ENCODE measurements around the gene TESPA1. TPM values are rescaled to one million over a fixed set of nuclear protein-coding genes. Genes with fewer than 3 reads are reported as not detected.

Gene TESPA1
- polyA plus RNA-seq, 1 donor (not counting 4 experiments of a cell fraction or from before 2014, with no cell fraction given): not detected

- dilution Hi-C loops (cut with MboI; ENCODE audit: extremely low pct_ligation_motif_present, low sequenced_read_pairs): no loop called here
- peaks cover 2% of the 10 kb centered on the region for H3K9me3 ChIP-seq (ENCODE audit: control insufficient read depth, low read depth, low read length)
- H3K79me2 ChIP-seq (ENCODE audit: control insufficient read depth, insufficient read depth, low read length): no peaks in the 10 kb centered on the region
- TF ChIP-seq EZH2 (IDR thresholded peaks at IDR 0.05; ENCODE audit: low read length) (no peak), CTCF (optimal IDR thresholded peaks at IDR 0.05 in 1 of 3, IDR thresholded peaks at IDR 0.05 in 1 of 3, conservative IDR thresholded peaks at IDR 0.05 in 1 of 3; ENCODE audit: extremely low read depth in 1 of 3, insufficient read depth in 2 of 3, low read length in 3 of 3) (no peak)
- H4K20me1 ChIP-seq (ENCODE audit: control insufficient read depth, extremely low read depth, insufficient read depth, low read length): no peaks in the 10 kb centered on the region
- no peak overlapping the region for H3K4me2 ChIP-seq (ENCODE audit: control insufficient read depth, extremely low read depth, insufficient read depth, low read depth, low read length)
- no peak overlapping the region for H3K9ac ChIP-seq (ENCODE audit: control insufficient read depth, extremely low read depth, insufficient read depth, low read length)
- FAIRE-seq (no peak), DNase-seq (ENCODE audit: low read depth, low spot score) (no peak)
- H3K9me1 ChIP-seq (ENCODE audit: control insufficient read depth, extremely low read depth, insufficient read depth, low read length): no peaks in the 10 kb centered on the region
- H3K36me3 ChIP-seq (ENCODE audit: control insufficient read depth in 2 of 2, extremely low read depth in 1 of 2, insufficient read depth in 2 of 2, low read length in 2 of 2): no peaks in the 10 kb centered on the region
- H2AFZ ChIP-seq (ENCODE audit: control insufficient read depth, low read length): no peak overlapping the region
- H3K27ac ChIP-seq (ENCODE audit: control insufficient read depth, insufficient read depth, low read length): no peak overlapping the region
- H3K4me1 ChIP-seq (ENCODE audit: control insufficient read depth, extremely low read depth, insufficient read depth, low read length): no peaks in the 10 kb centered on the region
- no peaks in the 10 kb centered on the region for H3K27me3 ChIP-seq (ENCODE audit: control insufficient read depth, extremely low read depth, insufficient read depth, low read length)
- H3K4me3 ChIP-seq (ENCODE audit: control insufficient read depth in 2 of 3, extremely low read depth in 1 of 3, insufficient read depth in 2 of 3, low read depth in 1 of 3, low read length in 3 of 3): no peak overlapping the region
Observed at GRCh38 chr12:54924972-54925707, 59.4 kb downstream of the TESPA1 start.

GRCh38 chr12:54917001-54917488 is 67.5 kb downstream of the TESPA1 start:
- Histone ChIP-seq H3K9ac (ENCODE audit: control insufficient read depth, extremely low read depth, insufficient read depth, low read length) (no peak overlapping the region), H3K4me2 (ENCODE audit: control insufficient read depth, extremely low read depth, insufficient read depth, low read depth, low read length) (no peak overlapping the region), H3K36me3 (ENCODE audit: control insufficient read depth in 2 of 2, extremely low read depth in 1 of 2, insufficient read depth in 2 of 2, low read length in 2 of 2) (no peaks in the 10 kb centered on the region), H2AFZ (ENCODE audit: control insufficient read depth, low read length) (no peak overlapping the region), H3K9me1 (ENCODE audit: control insufficient read depth, extremely low read depth, insufficient read depth, low read length) (no peaks in the 10 kb centered on the region), H3K27ac (ENCODE audit: control insufficient read depth, insufficient read depth, low read length) (no peak overlapping the region), H3K4me1 (ENCODE audit: control insufficient read depth, extremely low read depth, insufficient read depth, low read length) (no peaks in the 10 kb centered on the region), H3K9me3 (ENCODE audit: control insufficient read depth, low read depth, low read length) (no peaks in the 10 kb centered on the region), H4K20me1 (ENCODE audit: control insufficient read depth, extremely low read depth, insufficient read depth, low read length) (no peaks in the 10 kb centered on the region), H3K4me3 (ENCODE audit: control insufficient read depth in 2 of 3, extremely low read depth in 1 of 3, insufficient read depth in 2 of 3, low read depth in 1 of 3, low read length in 3 of 3) (no peak overlapping the region), H3K79me2 (ENCODE audit: control insufficient read depth, insufficient read depth, low read length) (no peaks in the 10 kb centered on the region), H3K27me3 (ENCODE audit: control insufficient read depth, extremely low read depth, insufficient read depth, low read length) (no peaks in the 10 kb centered on the region)
- TF ChIP-seq EZH2 (IDR thresholded peaks at IDR 0.05; ENCODE audit: low read length): no peak
- DNase-seq (ENCODE audit: low read depth, low spot score) (no peak), FAIRE-seq (no peak)
- dilution Hi-C loops (cut with MboI; ENCODE audit: extremely low pct_ligation_motif_present, low sequenced_read_pairs): no loop called here

Other genes starting within 250 kb of the TESPA1 start
- 1.1 to 2.9 TPM (median 1.4 TPM) in 3 replicates for gene MUCL1, start 130.2 kb downstream of the TESPA1 start, polyA plus RNA-seq
- not detected in 3 replicates for gene NEUROD4, start 35.2 kb upstream of the TESPA1 start, polyA plus RNA-seq
- gene OR9K2, start 141.6 kb upstream of the TESPA1 start, polyA plus RNA-seq: not detected in 3 replicates
- gene OR10A7, start 236.3 kb upstream of the TESPA1 start, polyA plus RNA-seq: not detected in 3 replicates

Data from keratinocyte (primary cell).